Dermis blood vessel endothelial cell (primary cell): ENCODE measurements around the gene GOLT1A. TPM values are rescaled to one million over a fixed set of nuclear protein-coding genes. Genes with fewer than 3 reads are reported as not detected.

ENCODE experiments used
- DNase-seq: peaks from one replicate; pipeline ENCODE4 v3.0.0; 2010
- total RNA-seq: library from RNA; depleted of rRNA; stranded (reverse); fragments of >200 nt; gene quantifications from 2 replicates; pipeline ENCODE4 v1.2.3, GENCODE V29; 2014

GOLT1A gene
- total RNA-seq, 1 donor from 2014 or later: not detected

DNA sequence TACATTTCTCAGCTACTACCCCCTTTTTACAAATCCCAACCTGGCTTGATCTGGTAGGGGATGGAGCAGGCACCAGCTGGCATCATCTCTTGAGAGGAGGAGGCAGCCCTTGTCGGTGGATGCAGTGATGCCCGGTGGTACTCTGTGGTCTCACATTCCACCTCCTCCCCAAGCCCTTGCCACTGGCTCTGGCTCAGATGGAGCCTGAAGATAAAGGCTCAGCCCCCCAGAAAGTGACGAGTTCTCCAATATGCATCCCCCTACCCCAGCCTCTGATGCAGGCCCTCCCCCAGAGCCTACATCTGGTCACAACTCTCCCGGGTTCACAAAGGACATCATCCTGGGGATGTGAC, 3.8 kb upstream of the GOLT1A start:
- no peak for DNase-seq

- DNase-seq: no peak
These were observed 3.3 kb upstream of the GOLT1A start for GRCh38 chr1:204216880-204217647.

- no peak for DNase-seq
These were observed 2.4 kb upstream of the GOLT1A start for GRCh38 chr1:204216236-204216635.

DNA sequence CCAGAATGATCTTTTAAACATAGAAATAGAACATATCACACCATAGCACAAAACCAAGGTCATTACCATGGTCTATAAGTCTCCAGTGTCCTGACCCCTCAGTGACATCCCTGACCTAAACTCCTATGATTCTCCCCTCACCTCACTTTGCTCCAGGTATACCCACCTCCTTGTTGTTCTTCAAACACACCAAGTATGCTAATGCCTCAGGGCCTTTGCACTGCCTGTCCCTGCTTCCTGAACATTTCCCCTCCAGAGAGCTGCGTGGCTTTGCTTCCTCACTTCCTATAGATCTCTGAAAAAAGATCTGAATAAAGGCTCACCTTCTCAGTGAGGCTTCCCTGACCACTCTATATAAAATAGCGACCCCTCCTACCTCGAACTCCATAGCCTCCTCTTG, 1.1 kb downstream of the GOLT1A start:
- DNase-seq: no peak

- DNase-seq: no peak
These were observed 2.7 kb downstream of the GOLT1A start for GRCh38 chr1:204211046-204211445.

DNA sequence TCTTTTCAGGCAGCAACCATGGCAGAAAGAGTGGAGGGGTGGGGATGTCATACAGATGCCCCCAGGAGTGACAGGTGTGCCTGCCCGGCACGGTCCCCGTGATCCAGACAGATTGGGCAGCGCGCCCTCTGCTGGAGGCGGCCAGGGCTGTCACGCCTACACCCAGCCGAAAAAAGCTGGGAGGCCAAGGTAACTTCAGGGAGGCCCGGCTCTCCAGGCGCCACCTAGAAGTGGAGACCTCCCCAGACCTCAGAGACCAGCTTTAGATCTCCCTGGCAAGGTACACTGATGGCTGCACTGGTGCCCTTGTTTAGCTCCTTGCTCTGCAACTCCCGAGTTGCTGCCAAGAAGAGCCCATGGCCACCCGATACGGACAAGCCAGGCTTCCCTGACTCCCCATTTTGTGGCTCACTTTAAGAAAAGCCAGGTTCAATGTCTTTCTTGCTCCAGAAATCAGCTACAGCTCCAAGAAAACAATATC, 6.6 kb downstream of the GOLT1A start:
- DNase-seq: peak; percentile 67

DNA sequence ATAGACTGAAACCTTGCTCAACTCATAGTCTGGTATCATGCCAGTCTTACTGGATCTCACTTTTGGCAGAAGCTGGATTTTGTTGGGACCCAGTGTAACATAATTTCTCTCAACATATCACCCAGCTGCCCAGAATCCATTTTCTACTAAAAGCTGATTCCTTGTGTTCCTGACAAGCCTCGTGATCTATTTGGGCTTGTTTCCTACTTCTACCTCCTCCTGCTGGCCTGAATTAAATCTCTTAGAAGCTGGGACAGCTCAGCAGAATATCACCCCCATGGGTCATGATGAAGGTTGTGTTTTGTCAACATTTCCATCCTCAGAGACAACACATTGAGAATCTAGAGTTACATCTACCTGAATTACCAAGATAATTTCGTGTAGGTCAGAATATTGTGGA, 7.7 kb downstream of the GOLT1A start:
- DNase-seq: peak; percentile 59

DNA sequence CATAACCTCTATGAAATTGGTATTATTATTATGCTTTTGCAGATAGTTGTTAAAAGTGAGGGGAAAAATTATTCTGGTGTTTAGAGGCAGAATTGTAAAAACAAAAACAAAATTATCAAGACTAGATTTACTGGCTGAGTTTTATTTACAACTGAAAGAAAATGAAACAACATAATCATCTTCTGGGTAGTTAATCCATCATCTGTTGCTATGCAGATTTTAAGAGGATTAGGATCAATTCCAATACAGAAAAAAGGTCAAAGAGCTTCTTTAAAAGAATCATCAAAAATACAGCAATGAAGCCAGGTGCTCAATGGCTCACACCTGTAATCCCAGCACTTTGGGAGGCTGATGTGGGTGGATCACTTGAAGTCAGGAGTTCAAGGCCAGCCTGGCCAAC, 8.3 kb downstream of the GOLT1A start:
- DNase-seq: no peak

DNA sequence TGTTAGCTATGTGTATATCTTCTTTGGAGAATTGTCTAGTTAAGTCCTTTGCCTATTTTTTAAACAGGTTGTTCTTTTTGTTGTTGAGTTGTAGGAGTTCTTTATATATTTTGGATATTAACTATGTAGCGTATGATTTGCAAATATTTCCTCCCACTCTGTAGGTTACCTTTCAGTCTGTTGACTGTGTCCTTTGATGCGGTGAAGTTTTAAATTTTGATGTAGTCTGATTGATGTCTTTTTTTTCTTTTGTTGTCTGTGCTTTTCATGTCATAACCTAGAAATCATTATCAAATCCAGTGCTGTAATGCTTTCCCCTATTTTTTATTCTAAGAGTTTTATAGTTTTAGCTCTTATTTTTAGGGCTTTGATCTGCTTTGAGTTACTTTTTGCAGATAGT, 8.8 kb downstream of the GOLT1A start:
- no peak for DNase-seq

DNA sequence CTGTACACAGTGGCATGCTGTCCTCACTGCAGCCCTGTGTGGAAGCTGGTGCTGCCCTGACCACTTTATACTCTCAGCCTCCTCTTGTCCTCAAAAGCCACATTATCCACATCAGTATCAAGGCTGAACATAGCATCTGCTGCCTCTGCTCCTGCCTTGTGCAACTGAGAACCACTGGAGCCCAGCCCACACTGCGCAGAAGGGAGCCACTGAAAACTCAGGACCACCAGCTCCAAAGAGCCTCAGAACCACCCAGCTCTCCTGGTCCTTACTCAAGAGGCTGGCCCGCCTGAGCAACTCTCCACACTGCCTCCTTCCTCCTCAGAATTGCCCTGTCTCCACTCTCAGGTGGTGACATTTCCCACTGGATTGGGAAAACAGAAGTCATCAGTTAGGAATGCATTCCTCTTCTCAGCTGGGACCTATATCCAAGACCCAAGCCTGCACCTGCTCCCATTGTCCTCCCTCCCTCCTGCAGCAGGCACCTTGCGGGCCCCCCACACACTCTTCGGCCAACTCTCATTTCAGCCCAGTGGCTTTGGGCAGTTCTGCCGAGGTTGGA, 10.5 kb downstream of the GOLT1A start:
- peak; percentile 17 for DNase-seq

DNA sequence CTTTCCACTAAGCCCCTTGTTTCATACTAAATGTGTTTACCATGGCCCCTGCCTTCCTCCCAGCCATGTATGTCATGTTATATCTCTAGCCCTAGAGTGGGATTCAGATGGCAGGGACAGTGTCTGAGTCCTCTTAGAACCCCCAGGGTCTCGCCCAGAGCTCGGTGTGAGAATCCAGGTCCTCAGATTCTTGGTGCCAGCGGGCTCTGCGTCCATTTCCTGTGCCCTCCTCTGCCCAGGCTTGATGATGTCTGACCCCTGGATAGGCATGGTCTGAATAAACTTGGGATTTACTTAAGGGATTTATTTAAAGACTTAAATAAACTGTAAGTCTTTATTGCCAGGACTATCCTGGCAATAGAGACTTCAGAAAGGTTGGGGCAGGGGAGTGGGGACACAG, 11.3 kb downstream of the GOLT1A start:
- DNase-seq: no peak

- no peak for DNase-seq
These were observed 12.3 kb downstream of the GOLT1A start for GRCh38 chr1:204201348-204202040.

DNA sequence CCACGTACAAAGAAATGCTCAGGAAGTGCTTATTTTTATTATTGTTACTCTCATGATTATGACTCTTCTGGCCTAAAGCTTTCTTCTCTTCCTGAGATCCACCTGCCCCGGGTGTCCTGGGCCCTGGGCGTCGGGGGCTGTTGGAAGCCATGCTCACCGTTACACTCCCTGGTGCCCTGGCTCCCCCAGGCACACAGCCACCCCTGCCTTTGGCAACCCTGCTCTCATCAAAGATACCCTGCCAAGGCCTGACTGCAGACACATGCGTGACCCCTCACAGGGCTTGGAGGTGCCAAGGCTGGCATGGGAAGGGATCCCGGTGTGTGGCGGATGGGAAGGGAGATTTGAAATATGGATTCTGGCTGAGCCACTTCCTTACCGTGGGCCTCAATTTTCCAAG, 14.2 kb downstream of the GOLT1A start:
- DNase-seq: no peak

DNA sequence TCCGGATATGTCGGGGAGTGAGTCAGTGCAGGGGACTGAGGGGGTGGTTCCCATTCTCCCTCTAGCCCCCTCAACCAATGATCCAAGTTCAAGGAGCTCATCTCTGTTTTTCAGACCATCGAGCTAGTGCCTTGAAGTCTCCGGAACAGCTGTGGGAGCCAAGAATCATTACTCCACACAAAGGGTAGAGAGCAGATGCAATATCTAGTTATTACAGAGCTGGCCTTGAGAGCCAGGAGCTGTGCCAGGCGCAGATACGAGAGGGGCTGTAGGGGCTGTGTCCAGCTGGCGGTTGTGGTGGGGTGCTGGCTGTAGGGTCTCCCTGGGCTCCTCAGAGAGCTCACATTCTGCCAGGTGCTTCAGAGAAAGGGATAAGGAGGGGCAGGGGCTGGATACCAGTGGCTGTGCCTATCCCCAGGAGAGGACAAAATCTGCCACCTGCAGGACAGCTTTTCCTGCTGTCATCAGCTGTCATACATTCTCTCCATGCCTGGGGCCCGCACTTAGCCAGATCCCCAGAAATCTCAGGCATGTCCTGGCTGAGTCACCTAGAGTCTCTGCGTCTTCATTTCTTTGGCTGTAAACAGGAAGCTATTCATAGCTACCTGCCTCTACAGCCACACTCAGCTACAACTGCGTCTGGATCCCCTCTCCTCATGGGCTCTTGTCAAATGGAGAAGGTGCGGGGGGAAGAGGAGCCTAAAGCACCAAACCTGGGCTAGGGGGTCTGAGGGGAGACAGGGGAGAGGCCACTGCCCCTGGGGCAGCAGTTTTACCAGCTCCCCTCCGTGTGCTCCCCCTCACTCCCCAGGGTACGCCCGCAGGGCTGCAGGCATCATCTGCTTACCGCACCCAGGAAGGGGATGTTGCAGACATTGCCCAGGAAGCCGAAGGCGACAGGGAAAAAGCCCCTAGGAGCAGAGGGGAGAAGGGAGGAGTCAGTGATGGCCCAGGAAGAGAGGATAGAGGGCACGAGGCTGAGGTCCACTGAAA, 15.1 kb downstream of the GOLT1A start:
- DNase-seq: peak; percentile 91

DNA sequence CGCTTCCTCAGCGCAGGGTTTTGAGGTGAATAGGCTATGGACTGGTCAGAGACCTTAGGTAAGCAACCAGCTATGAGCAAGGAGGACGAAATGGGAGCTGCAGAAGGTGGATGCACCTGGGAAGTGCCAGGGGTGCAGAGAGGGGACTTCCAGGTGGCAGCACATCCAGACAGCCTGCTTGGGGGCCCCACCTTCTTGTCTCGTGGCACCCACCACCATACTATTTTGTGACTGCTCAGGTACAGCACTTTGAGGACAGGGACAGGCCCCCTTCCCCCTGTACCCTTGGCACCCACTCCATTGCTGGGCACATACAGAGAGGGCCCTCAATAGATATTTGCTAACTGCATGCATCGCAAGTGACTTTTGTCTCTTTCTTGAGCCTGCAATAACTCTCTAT, 16.7 kb downstream of the GOLT1A start:
- no peak for DNase-seq

GRCh38 chr1:204196068-204196795, 17.6 kb downstream of the GOLT1A start, which contains the start of gene KISS1:
TSS of gene KISS1 (minus strand) at chr1:204196491. CDS start at chr1:204192876, 3,615 bp downstream.
- DNase-seq: no peak

DNA sequence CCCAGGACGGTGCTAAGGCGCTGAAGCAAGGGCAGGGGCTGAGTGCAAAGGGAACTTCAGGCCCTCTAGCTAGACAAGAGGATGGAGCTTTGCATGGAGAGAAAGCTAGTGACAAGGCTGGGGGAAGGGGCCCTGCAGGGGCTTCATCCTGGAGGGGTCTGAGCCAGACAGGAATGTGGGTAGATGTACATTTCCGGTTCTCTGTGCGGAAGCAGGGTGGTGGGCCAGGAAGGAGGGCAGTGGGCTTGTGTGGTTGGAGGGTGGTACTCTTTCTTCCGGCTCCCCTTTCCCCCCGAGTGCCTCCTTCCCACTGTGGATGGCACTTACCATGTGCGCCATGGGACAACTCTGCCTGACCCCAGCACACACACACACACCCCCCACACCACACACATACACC, 19.0 kb downstream of the GOLT1A start:
- DNase-seq: no peak

GRCh38 chr1:204194080-204194479, 19.7 kb downstream of the GOLT1A start:
- DNase-seq: no peak

GRCh38 chr1:204192589-204193352, 21.0 kb downstream of the GOLT1A start:
- no peak for DNase-seq

- no peak for DNase-seq
These were observed 21.7 kb downstream of the GOLT1A start for GRCh38 chr1:204192046-204192445.

DNA sequence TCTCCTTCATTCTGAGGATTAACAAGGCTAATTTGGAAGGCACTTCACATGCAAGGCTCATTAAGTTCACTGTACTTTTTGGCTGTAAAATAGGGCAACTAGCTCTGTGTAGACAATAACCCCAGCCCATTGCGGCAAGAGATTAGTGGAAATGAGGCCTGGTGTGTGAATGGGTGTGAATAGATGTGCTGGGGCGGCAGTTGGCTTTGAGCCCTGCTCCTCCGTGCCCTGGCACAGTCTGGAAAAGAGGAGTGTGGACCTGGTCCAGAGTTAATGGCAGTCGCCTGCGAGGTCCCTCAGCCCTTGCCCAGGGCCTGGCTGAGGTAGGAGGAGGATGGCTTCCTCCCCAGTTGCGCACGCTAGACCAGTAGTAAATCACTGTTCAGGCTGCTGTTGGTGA, 22.3 kb downstream of the GOLT1A start:
- no peak for DNase-seq
